Hematopoietic multipotent progenitor cell treated with erythropoietin and hydrocortisone succinate and interleukin-3 and kit ligand, for 17 days (in vitro differentiated cells): ENCODE measurements around the gene LDLRAD3.

ENCODE experiments used
- DNase-seq: peaks from one replicate; pipeline ENCODE4 v3.0.0-alpha.2; 2015; ENCODE audit warnings: low spot score

The LDLRAD3 gene

GRCh38 chr11:36051235-36052144, 107.6 kb downstream of the LDLRAD3 start:
- no peak for DNase-seq

- DNase-seq, result no peak
These were observed 109.4 kb downstream of the LDLRAD3 start for GRCh38 chr11:36053281-36053680.

- no peak for DNase-seq
These were observed 110.0 kb downstream of the LDLRAD3 start for GRCh38 chr11:36053862-36054261.

- DNase-seq, result no peak
These were observed 110.8 kb downstream of the LDLRAD3 start for GRCh38 chr11:36054628-36055027.

GRCh38 chr11:36056160-36056751, 112.4 kb downstream of the LDLRAD3 start:
- no peak for DNase-seq

- DNase-seq, result no peak
These were observed 113.6 kb downstream of the LDLRAD3 start for GRCh38 chr11:36057379-36058042.

- no peak for DNase-seq
These were observed 115.8 kb downstream of the LDLRAD3 start for GRCh38 chr11:36059660-36060059.

- no peak for DNase-seq
These were observed 117.1 kb downstream of the LDLRAD3 start for GRCh38 chr11:36060926-36061325.

- DNase-seq, result no peak
These were observed 117.6 kb downstream of the LDLRAD3 start for GRCh38 chr11:36061471-36061870.

GRCh38 chr11:36062796-36063365, 119.0 kb downstream of the LDLRAD3 start:
- no peak for DNase-seq

DNA sequence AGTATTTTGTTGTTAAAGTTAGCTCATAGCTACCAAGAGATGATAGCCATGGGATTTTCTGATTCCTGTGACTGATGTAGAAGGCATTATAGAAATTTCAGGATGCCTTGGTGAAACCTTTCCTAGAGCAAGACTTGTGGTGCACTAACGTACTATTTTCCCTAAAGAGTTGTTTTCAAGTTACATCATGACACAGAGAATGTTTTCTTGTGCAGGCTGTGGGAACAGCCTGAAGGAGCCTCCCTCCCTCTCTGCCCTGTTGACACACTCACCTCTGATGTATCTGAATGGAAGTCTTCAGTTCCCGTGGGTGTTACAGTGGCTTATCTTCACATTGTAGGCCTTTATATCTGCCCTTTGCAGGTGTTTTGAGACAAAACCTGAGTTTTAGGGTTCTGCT, 121.6 kb downstream of the LDLRAD3 start:
- no peak for DNase-seq

DNA sequence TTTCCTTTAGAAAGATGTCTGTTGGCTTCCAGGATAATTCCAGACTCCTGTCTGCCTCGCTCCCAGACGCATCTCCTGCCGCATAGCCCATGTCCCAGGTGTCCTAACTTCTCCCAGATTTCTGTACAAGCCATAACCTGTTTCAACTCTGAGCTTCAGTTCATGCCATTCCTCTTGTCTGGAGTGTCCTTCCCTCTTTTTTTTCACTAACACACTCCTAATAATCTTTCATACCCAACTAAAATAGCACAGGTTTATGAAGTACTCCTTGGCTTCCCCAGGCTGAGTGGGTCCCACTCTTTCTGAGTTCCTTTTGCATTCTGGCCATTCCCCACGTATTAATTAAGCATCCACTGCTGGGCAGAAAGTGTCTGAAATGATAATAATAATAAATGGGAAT, 123.0 kb downstream of the LDLRAD3 start:
- no peak for DNase-seq

DNA sequence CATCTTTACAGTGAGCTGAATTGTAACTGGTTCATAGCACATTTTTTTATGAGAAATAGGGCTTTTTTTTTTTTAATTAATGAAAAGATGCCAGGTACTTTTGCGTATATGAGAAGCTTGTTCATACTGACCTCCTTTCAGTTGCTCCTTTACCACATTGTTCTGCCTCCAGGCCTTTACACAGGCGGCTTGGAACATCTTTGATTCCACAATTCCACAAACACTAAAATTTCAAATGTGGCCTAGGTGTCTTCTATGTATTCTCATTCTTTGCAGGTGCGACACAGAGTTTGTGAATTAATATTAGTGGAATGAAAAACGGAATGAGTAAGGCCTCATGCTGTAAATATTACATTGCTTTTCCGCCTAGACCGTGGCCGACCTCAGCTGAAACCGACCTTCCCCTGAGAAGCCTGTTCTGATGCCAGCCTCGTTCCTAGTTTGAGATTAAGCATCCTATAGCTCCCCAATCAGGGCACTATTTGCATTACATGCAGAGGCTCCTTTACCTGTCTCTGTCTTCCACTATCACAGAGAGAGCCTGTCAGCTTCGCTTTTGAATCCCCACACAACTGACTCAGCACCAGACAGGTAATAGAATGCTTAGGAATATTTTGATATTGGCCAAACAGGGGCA, 125.8 kb downstream of the LDLRAD3 start:
- no peak for DNase-seq

DNA sequence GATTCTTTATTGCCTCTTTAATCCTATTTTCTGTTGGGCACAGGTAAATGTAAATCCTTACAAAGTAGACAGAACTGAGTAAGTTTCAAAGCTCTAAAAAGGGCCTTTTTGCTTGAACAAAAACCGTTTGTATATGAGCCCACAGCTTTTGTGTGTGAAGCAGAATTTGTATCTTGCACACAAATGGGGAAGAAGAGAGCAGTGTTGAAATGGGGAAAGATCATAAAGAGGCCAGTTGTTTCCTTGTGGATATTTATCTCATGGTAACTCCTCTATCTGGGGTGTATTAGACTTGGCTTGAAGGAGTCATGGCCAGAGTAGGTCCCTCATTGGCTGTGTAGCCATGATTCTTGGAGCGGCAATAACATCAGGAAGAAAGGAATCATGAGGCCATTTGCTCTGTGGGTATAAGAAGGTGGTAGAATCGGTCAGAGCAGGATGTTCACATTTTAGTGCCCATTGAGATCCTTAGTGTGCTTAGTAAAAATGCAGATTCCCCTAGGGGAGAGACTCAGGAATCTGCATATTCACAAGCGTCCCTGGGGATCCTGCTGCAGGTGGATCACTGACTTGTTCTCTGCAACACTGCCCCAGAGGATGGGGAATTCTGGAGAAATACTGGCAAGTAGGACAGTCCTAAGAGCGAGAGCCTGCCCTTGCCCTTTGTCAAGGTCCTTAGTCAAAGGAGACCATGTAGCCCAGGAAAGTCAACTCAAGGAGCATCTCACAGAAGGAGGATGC, 126.5 kb downstream of the LDLRAD3 start:
- no peak for DNase-seq

DNA sequence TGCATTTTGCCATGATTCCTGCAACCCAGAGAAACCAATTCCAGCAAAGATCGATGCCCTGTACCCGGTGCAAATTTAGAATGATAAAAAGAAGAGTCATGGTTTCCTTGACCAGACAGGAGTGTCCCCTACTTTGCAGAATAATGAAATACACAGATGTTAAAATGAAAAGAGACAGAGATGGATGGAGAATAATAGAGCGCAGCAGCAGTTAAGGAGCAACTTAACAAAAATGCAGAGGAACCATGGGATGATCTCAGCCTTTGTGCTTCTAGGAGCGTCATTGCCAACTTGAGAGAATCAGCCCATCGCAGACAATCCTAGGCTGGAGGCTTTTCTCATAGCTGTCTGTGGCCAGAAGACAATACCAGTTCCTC, 127.1 kb downstream of the LDLRAD3 start:
- no peak for DNase-seq

DNA sequence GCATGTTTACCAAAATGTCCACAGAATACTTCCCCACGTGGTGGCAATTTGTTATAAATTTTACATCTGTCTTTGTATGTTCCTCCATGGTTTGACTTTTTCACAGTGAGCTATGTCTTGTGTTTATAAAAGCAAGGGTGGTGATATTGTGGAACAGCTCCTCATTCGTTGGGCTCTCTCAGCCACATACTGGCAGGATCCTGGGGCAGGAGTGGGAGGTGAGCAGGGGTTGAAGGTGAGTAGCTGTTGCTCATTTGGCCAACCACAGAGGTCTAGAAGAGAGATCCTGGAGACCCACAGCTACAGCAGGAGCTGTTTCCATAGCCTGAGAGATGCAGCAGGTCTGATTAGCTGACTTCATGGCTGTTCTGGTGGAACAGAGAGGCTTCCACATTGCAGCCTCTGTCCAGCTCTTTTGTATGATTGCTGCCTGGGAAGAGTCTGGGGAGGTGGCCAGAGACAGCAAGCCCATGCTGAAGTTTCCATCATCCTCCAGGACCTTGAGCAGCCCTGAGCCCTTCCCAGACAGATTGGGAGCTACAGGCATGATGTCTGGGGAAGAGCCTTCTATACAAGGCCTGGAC, 128.1 kb downstream of the LDLRAD3 start:
- no peak for DNase-seq

DNA sequence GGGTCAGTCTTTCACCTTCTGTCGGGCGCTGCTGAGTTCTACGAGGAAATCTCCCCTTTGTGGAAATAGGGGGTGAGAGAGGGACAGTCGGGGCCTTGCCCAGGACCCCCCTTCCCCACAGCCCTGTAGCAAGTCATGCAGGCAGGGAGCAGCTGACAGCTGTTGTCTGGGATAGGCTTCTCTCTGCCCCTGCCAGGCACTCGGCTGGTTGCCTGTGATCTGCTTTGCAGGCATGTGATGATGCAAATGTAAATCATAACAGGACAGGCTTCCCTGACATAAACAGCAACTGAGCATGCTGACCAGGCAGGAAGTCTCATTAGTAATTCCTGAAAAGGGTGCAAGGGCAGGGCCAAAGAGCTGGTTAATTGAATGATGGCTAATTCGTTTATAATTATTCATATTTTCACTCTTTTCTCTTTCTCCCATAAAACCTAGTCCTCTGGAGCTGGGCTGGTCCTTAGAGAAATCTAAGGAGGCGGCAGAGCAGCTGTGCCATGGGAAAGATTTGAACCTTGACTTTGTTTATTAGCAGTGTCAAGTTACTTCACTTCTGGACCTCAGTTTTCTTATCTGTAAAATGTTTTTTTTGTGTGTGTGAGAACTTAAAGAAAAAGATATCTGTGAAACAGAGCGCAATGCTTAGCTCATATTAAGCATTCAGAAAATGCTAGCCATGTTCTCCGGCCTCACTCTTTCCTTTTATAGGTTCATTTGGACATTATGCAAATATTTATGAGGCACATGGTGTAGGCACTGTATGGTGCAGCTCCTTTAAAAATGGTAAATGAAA, 129.7 kb downstream of the LDLRAD3 start:
- DNase-seq, result no peak

GRCh38 chr11:36074941-36075431, 131.1 kb downstream of the LDLRAD3 start:
- no peak for DNase-seq

GRCh38 chr11:36077368-36077767, 133.5 kb downstream of the LDLRAD3 start:
- no peak for DNase-seq
